ENCODE results near the gene KLHL29. TPM values are rescaled to one million over a fixed set of nuclear protein-coding genes. Genes with fewer than 3 reads are reported as not detected.

KLHL29 gene
- total RNA-seq, 1 experiment from 2014 or later = 7.7 TPM

GRCh38 chr2:23427350-23427749 is 42.4 kb downstream of the KLHL29 start:
- Histone ChIP-seq H3K4me3 (ENCODE audit: low read depth in 2 of 2, low read length in 2 of 2) (no peak overlapping the region), H3K27ac (ENCODE audit: low read length) (no peak overlapping the region), H3K27me3 (ENCODE audit: control insufficient read depth, insufficient read depth, low read length) (no peaks in the 10 kb centered on the region), H3K9me3 (ENCODE audit: control insufficient read depth, insufficient read depth, low read depth, low read length) (no peaks in the 10 kb centered on the region), H3K4me1 (ENCODE audit: control insufficient read depth, insufficient read depth, low read length) (no peaks in the 10 kb centered on the region), H3K36me3 (ENCODE audit: control insufficient read depth, insufficient read depth, low read length) (no peaks in the 10 kb centered on the region)
- POLR2A ChIA-PET = no interaction called here
- in situ Hi-C loops (cut with HindIII; ENCODE audit: low pct_unique_long_range_greater_than_20kb, low sequenced_read_pairs) = no loop called here
- no peak for ATAC-seq
- TF ChIP-seq SIN3A (IDR thresholded peaks at IDR 0.05; ENCODE audit: borderline replicate concordance, insufficient read depth, low read depth, low read length) = no peak
- TF ChIP-seq POLR2AphosphoS5 (IDR thresholded peaks at IDR 0.05; ENCODE audit: low read depth, low read length) = no peak
- TF ChIP-seq REST (IDR thresholded peaks at IDR 0.05; ENCODE audit: insufficient read depth in 1 of 2, low read depth in 2 of 2, low read length in 1 of 2) = no peak
- no peak for TF ChIP-seq CTCF (IDR thresholded peaks at IDR 0.05)
- TF ChIP-seq TCF7L2 (IDR thresholded peaks at IDR 0.05; ENCODE audit: low read depth, low read length) = no peak
- CTCF ChIA-PET = no interaction called here
- intact Hi-C loops (cut with micrococcal nuclease; ENCODE audit: unreplicated experiment) = no loop called here
- no peak for DNase-seq (ENCODE audit: low read depth, low spot score)
- BruUV-seq (replicated peaks) = no TSS peak

- no peak for DNase-seq (ENCODE audit: low read depth, low spot score)
- no peaks in the 10 kb centered on the region for H3K27me3 ChIP-seq (ENCODE audit: control insufficient read depth, insufficient read depth, low read length)
- BruUV-seq (replicated peaks) = no TSS peak
- ChIA-PET CTCF (no interaction called here), POLR2A (no interaction called here)
- no peaks in the 10 kb centered on the region for H3K36me3 ChIP-seq (ENCODE audit: control insufficient read depth, insufficient read depth, low read length)
- no peaks in the 10 kb centered on the region for H3K9me3 ChIP-seq (ENCODE audit: control insufficient read depth, insufficient read depth, low read depth, low read length)
- H3K4me3 ChIP-seq (ENCODE audit: low read depth in 2 of 2, low read length in 2 of 2) = no peak overlapping the region
- H3K4me1 ChIP-seq (ENCODE audit: control insufficient read depth, insufficient read depth, low read length) = no peaks in the 10 kb centered on the region
- in situ Hi-C loops (cut with HindIII; ENCODE audit: low pct_unique_long_range_greater_than_20kb, low sequenced_read_pairs) = no loop called here
- TF ChIP-seq TCF7L2 (IDR thresholded peaks at IDR 0.05; ENCODE audit: low read depth, low read length) (no peak), SIN3A (IDR thresholded peaks at IDR 0.05; ENCODE audit: borderline replicate concordance, insufficient read depth, low read depth, low read length) (no peak), REST (IDR thresholded peaks at IDR 0.05; ENCODE audit: insufficient read depth in 1 of 2, low read depth in 2 of 2, low read length in 1 of 2) (no peak), CTCF (IDR thresholded peaks at IDR 0.05) (no peak), POLR2AphosphoS5 (IDR thresholded peaks at IDR 0.05; ENCODE audit: low read depth, low read length) (no peak)
- intact Hi-C loops (cut with micrococcal nuclease; ENCODE audit: unreplicated experiment) = no loop called here
- no peak for ATAC-seq
- no peak overlapping the region for H3K27ac ChIP-seq (ENCODE audit: low read length)
These were observed 43.0 kb downstream of the KLHL29 start for GRCh38 chr2:23427976-23428375.

Data from Panc1 (cell line).